ENCODE measurements around the gene KIAA1217.

KIAA1217 gene

DNA sequence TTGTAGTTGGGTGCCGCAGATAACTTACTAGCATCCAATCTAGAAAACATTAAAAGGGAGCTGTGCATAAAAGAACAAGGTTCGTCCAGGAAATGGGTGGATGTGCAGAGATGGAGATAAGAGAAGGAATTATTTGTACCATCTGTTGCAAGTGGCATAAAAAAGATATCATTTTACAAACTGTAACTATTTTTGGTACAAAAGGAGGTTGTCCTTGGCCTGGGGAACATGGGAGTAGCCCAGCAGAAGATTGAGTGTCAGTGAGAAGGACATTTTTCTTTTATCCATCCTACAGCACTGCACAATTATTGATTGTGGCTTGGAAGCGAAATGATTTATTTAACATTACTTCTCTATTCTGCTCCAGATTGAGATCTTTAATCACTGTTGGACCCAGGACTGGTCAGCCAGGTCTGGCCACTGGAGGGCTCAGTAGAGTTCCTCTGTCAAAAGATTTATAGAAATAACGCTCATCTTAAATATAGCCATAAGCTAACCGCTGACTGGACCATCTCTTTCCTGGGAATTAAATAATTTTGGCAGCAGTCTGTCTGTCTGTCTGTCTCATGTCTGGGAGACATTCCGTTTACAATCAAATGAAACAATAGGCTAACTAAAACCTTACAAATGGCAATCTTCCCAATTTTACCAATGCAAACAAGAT lies 254.1 kb downstream of the KIAA1217 start:
- no peak overlapping the region for H3K4me2 ChIP-seq (ENCODE audit: low read depth, low read length, poor library complexity, severe bottlenecking)
- H3K79me2 ChIP-seq (ENCODE audit: insufficient read depth, low read length), result no peaks in the 10 kb centered on the region
- no peak overlapping the region for H3K4me3 ChIP-seq (ENCODE audit: insufficient read depth, low read length, poor library complexity, severe bottlenecking)
- H3F3A ChIP-seq (ENCODE audit: insufficient read depth), result no peaks in the 10 kb centered on the region
- H3K9ac ChIP-seq (ENCODE audit: low read length), result no peak overlapping the region
- no peak overlapping the region for H2AFZ ChIP-seq (ENCODE audit: low read depth, low read length, severe bottlenecking)
- H3K27ac ChIP-seq (ENCODE audit: low read depth, low read length), result no peak overlapping the region
- H3K36me3 ChIP-seq (ENCODE audit: low read length), result no peaks in the 10 kb centered on the region
- no peaks in the 10 kb centered on the region for H4K20me1 ChIP-seq (ENCODE audit: low read depth, low read length)
- H3K9me2 ChIP-seq (replicated peaks; ENCODE audit: insufficient read depth, low read length), result no peaks in the 10 kb centered on the region
- no peaks in the 10 kb centered on the region for H3K9me3 ChIP-seq (ENCODE audit: insufficient read depth, low read length)
- TF ChIP-seq EZH2phosphoT487 (conservative IDR thresholded peaks at IDR 0.05; ENCODE audit: low read length), result no peak
- TF ChIP-seq, protein P1, sequence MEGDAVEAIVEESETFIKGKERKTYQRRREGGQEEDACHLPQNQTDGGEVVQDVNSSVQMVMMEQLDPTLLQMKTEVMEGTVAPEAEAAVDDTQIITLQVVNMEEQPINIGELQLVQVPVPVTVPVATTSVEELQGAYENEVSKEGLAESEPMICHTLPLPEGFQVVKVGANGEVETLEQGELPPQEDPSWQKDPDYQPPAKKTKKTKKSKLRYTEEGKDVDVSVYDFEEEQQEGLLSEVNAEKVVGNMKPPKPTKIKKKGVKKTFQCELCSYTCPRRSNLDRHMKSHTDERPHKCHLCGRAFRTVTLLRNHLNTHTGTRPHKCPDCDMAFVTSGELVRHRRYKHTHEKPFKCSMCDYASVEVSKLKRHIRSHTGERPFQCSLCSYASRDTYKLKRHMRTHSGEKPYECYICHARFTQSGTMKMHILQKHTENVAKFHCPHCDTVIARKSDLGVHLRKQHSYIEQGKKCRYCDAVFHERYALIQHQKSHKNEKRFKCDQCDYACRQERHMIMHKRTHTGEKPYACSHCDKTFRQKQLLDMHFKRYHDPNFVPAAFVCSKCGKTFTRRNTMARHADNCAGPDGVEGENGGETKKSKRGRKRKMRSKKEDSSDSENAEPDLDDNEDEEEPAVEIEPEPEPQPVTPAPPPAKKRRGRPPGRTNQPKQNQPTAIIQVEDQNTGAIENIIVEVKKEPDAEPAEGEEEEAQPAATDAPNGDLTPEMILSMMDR (IDR thresholded peaks at IDR 0.05; ENCODE audit: insufficient read depth, low read length, poor library complexity, severe bottlenecking), result no peak
- no peaks in the 10 kb centered on the region for H3K27me3 ChIP-seq (ENCODE audit: low read length)

DNA sequence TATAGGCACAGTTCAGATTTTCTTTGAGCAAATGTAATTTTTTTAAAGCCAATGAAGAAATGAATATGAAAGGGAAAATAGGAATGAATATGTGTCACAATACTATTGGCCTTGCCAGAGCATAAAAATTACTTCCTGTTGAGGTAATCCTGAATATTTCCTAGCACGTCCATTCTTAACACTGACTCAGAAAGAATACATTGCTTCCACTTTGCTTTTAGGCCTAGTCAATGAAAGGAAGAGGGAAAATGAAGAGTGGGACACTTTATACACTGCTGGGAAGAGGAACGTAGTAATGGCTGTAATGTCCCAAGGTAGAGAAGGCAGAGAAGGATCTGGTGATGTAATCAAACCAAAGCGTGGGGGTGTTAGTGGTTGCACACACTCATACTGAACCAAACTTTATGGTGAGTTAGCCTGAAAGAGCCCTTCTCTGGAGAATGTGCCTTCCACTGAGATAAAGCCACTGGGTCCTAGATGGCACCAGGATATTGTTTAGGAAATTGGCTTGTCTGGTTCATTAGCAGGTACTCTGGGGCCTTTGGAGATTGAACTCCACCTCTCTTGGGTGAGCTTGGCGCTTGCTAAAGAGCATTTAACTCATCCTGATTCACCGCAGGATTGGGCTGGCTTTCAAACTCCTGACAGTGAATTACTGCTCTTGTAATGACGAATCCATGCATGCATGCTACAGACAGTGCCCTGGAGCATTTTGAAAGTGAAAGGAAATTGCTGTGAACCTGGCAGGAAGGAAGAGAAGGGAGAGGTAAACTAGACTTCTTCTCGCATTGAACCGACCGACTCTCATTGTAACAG lies 254.9 kb downstream of the KIAA1217 start:
- H4K20me1 ChIP-seq (ENCODE audit: low read depth, low read length), result no peaks in the 10 kb centered on the region
- no peak overlapping the region for H3K4me3 ChIP-seq (ENCODE audit: insufficient read depth, low read length, poor library complexity, severe bottlenecking)
- no peak overlapping the region for H3K4me2 ChIP-seq (ENCODE audit: low read depth, low read length, poor library complexity, severe bottlenecking)
- H3K27ac ChIP-seq (ENCODE audit: low read depth, low read length), result no peak overlapping the region
- H3K36me3 ChIP-seq (ENCODE audit: low read length), result no peaks in the 10 kb centered on the region
- H3K9ac ChIP-seq (ENCODE audit: low read length), result no peak overlapping the region
- no peaks in the 10 kb centered on the region for H3F3A ChIP-seq (ENCODE audit: insufficient read depth)
- H3K27me3 ChIP-seq (ENCODE audit: low read length), result no peaks in the 10 kb centered on the region
- no peaks in the 10 kb centered on the region for H3K9me2 ChIP-seq (replicated peaks; ENCODE audit: insufficient read depth, low read length)
- H3K9me3 ChIP-seq (ENCODE audit: insufficient read depth, low read length), result no peaks in the 10 kb centered on the region
- TF ChIP-seq, protein P1 (IDR thresholded peaks at IDR 0.05; ENCODE audit: insufficient read depth, low read length, poor library complexity, severe bottlenecking), result no peak
- TF ChIP-seq EZH2phosphoT487 (conservative IDR thresholded peaks at IDR 0.05; ENCODE audit: low read length), result no peak
- H3K79me2 ChIP-seq (ENCODE audit: insufficient read depth, low read length), result no peaks in the 10 kb centered on the region
- no peak overlapping the region for H2AFZ ChIP-seq (ENCODE audit: low read depth, low read length, severe bottlenecking)

DNA sequence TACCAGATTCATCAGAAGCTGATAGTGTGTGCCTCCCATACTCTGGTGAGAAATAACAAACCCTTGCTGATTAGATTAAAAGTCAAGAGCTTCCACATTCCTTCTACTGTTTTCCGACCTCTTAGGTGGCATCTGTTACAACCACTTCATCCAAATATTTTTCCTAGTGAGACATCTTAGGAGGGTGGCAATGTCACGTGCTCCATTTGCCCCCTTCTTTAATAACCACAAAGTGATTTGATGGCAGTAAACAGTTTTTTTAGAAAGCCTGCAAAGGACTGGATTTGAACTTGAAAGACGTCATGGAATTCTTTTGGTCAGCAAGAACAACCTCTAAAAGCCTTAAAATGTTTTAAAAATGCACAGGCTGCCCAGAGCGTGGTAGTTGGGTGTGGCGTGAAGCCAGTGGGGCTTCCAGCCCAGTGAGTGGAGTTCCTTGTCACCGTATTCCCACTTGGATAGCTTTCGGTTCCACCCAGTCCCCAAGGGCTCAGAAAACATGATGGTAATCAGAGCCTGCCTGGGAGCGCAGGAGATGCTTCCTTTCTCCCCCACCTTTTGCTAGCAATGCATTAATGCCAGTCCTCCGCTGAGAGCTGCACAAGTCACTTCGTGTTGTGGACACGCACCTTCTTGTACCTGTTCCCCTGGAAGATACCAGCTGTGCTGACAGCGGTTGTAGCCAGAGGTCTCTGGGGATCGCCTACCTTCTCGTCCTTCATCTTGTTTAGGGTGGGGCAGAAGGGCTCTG lies 256.4 kb downstream of the KIAA1217 start:
- Histone ChIP-seq H3K4me2 (ENCODE audit: low read depth, low read length, poor library complexity, severe bottlenecking) (no peak overlapping the region), H3K4me3 (ENCODE audit: insufficient read depth, low read length, poor library complexity, severe bottlenecking) (no peak overlapping the region), H3K79me2 (ENCODE audit: insufficient read depth, low read length) (no peaks in the 10 kb centered on the region), H3F3A (ENCODE audit: insufficient read depth) (no peaks in the 10 kb centered on the region), H3K27me3 (ENCODE audit: low read length) (no peaks in the 10 kb centered on the region), H4K20me1 (ENCODE audit: low read depth, low read length) (no peaks in the 10 kb centered on the region), H2AFZ (ENCODE audit: low read depth, low read length, severe bottlenecking) (no peak overlapping the region), H3K27ac (ENCODE audit: low read depth, low read length) (no peak overlapping the region), H3K9me2 (replicated peaks; ENCODE audit: insufficient read depth, low read length) (no peaks in the 10 kb centered on the region), H3K9me3 (ENCODE audit: insufficient read depth, low read length) (no peaks in the 10 kb centered on the region), H3K9ac (ENCODE audit: low read length) (no peak overlapping the region), H3K36me3 (ENCODE audit: low read length) (no peaks in the 10 kb centered on the region)
- TF ChIP-seq, protein P1 (IDR thresholded peaks at IDR 0.05; ENCODE audit: insufficient read depth, low read length, poor library complexity, severe bottlenecking), result no peak
- no peak for TF ChIP-seq EZH2phosphoT487 (conservative IDR thresholded peaks at IDR 0.05; ENCODE audit: low read length)
